Colon (tissue), 2 donors: ENCODE measurements around the gene CLDN34.
A peak's percentile ranks its signal among the peaks of the same experiment; 100 is the strongest.

Source experiments
- FAIRE-seq: peaks from 2 replicates; lab custom pipeline; 2012; peaks lifted over from hg19 to GRCh38; lab: Jason Lieb, UNC
- donor health status: control.
- donor health status: control.

CLDN34 gene

GRCh38 chrX:9980927-9981326, 13.8 kb downstream of the CLDN34 start:
- no peak for FAIRE-seq

GRCh38 chrX:9983441-9983840, 16.3 kb downstream of the CLDN34 start:
- FAIRE-seq, result no peak

GRCh38 chrX:9983846-9984245, 16.7 kb downstream of the CLDN34 start:
- FAIRE-seq, result no peak

GRCh38 chrX:9988762-9989161, 21.6 kb downstream of the CLDN34 start:
- no peak for FAIRE-seq

GRCh38 chrX:9992061-9992460, 24.9 kb downstream of the CLDN34 start:
- no peak for FAIRE-seq

GRCh38 chrX:9992724-9993123, 25.6 kb downstream of the CLDN34 start:
- no peak for FAIRE-seq

- peak; percentile 64 for FAIRE-seq
Observed at GRCh38 chrX:9995855-9996339, 28.7 kb downstream of the CLDN34 start.

- FAIRE-seq, result no peak
Observed at GRCh38 chrX:9997041-9997440, 29.9 kb downstream of the CLDN34 start.

GRCh38 chrX:9997524-9997923, 30.4 kb downstream of the CLDN34 start:
- FAIRE-seq, result no peak

- no peak for FAIRE-seq
Observed at GRCh38 chrX:10001496-10001895, 34.3 kb downstream of the CLDN34 start.

- no peak for FAIRE-seq
Observed at GRCh38 chrX:10004832-10005475, 37.8 kb downstream of the CLDN34 start.

GRCh38 chrX:10006086-10006485, 38.9 kb downstream of the CLDN34 start:
- no peak for FAIRE-seq

- no peak for FAIRE-seq
Observed at GRCh38 chrX:10006770-10007169, 39.6 kb downstream of the CLDN34 start.

- no peak for FAIRE-seq
Observed at GRCh38 chrX:10007621-10008020, 40.5 kb downstream of the CLDN34 start.

GRCh38 chrX:10008483-10009056, 41.4 kb downstream of the CLDN34 start:
- FAIRE-seq, result no peak

- FAIRE-seq, result no peak
Observed at GRCh38 chrX:10009741-10010140, 42.6 kb downstream of the CLDN34 start.

GRCh38 chrX:10010686-10011085, 43.5 kb downstream of the CLDN34 start:
- FAIRE-seq, result no peak

- no peak for FAIRE-seq
Observed at GRCh38 chrX:10011261-10011931, 44.2 kb downstream of the CLDN34 start.

GRCh38 chrX:10011991-10012390, 44.8 kb downstream of the CLDN34 start:
- FAIRE-seq, result no peak

- FAIRE-seq, result no peak
Observed at GRCh38 chrX:10014462-10015354, 47.5 kb downstream of the CLDN34 start.

- FAIRE-seq, result no peak
Observed at GRCh38 chrX:10015355-10015722, 48.2 kb downstream of the CLDN34 start.

GRCh38 chrX:10015723-10016518, 48.8 kb downstream of the CLDN34 start:
- FAIRE-seq, result no peak
